Measurements from ENCODE around the gene IGFBP6.

IGFBP6 gene

DNA sequence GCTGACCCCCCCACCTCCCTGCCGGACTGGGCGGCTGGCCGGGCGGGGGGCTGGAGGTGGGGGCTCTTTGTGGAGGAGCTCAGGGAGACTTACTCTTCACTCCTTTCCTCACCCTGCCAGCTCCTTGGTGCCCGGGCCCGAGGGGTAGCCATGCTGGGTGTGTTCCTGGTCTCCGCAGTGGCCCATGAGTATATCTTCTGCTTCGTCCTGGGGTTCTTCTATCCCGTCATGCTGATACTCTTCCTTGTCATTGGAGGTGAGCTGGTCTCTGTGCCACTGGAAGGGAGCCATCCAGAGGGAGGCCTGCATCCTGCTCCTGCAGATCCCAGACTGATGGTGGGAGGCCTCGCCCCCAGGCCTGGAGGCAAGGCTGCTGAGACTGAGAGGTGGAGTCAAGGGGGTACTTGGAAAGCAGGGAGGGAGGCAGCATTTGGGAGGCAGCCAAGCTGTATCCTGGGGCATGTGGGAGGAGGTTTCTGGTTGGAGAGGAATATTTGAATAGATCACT lies 25.5 kb downstream of the IGFBP6 start:
- DNase-seq: no peak

DNA sequence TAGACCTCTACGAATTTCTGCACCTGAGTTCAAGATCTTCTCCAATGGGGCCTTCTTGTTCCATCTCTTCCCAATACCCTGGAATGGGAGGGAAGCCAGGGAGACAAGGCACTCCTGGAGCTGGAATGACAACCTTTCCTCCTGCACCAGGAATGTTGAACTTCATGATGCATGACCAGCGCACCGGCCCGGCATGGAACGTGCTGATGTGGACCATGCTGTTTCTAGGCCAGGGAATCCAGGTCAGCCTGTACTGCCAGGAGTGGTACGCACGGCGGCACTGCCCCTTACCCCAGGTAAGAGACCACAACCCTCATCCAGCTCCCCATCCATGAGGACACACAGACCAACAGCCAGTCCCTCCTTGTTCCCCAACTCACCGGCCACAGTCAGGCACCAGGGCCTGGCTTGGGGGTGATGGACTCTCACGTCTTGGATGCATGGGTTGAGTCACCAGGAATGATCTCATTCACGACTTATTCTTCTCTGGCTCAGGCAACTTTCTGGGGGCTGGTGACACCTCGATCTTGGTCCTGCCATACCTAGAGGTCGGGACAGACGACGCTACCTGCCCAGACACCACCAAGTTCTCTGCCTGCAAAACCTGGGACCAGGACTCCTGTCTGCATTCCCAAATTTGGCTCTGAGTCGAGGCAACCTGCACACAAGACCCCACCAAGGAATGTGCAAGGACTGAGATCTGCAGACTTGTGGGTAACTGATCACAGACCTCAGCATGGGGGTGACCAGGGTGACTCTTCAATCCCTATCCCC lies 26.3 kb downstream of the IGFBP6 start:
- no peak for DNase-seq

DNA sequence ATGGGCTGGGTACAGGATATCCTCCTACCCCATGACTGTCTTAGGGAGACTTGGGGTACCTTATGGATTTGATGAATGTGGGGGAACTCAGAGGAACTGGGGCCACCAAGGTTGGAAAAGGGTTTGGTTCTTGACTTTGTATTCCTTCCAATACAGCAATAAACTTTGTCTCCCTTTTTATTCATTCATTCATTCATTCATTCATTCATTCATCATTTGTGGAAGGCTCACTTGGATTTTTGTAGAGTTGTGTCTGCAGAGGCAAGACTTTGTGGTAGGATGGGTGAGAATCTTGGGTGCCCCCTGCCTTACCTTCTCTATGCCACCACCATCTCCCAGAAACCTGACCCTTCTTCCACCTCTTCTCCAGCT lies 26.9 kb downstream of the IGFBP6 start:
- DNase-seq: no peak

DNA sequence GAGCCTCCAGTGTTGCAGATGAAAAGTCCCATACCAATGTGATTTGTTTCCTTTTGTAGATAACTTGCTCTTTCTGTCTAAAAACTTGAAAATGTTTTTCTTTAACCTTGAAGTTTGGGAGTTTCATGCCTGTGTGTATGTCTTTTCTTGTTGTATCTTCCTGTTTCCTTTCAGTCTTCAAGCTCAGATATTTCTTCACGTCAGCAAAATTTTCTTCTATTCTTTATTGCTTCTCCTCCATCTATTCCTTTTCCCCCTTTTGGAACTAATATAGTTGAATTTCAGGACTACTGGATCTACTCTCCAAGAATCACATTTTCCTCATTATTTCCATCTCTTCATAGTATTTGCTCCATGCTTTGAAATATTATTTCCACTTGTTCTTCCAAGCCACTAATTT lies 29.7 kb downstream of the IGFBP6 start:
- DNase-seq: no peak

DNA sequence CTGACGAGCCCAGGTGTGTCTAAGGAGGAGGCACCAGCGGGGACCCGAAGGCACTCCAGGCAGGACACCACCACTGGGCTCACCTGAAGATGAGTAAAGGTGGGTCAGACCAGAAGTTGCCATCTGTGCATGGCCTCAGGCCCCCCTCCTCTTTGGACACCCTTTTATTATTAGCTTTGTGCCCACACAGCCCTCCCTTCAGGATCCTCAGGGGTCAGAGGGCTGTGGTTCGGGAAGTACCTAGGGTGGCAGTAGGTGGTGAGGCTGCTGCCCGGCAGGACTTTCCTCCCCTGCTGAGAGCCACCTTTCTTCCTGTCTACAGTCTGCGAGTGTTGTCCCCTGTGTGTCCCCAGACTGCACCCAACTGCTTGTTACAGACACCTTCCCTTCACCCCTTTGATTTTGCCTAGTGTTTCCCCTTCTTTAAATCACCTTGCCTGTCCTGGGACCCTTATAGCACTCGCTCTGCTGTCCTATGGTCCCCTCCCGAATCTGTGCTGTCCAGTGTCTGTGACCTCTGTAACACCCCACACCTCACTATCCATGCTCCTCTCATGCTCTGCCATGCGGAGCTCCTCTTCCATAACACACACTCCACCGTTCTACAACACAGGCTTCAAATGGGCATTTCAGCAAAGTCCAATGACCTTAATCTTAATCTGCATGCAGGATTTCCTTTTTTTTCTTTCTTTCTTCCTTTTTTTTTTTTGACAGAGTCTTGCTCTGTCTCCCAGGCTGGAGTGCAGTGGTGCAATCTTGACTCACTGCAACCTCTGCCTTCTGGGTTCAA lies 31.5 kb downstream of the IGFBP6 start:
- no peak for DNase-seq

DNA sequence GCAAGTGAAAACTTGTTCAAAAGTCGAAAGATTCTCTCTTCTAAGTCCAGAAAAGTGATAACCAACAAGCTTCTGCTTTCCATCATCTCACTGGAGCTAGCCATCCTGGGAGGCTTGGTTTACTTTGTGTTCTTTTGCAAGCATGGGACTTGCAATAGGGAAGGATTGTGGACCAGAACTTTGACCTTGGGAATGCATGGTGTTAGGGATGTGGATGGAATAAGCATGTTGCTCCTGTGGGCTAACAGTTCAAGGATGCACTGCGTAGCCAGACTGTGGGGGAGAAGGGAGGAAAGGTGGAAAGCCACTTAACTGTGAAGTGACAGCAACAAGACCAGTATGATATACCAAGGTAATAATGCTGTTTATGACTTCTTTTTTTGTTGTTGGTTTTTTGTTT lies 34.4 kb downstream of the IGFBP6 start:
- no peak for DNase-seq

DNA sequence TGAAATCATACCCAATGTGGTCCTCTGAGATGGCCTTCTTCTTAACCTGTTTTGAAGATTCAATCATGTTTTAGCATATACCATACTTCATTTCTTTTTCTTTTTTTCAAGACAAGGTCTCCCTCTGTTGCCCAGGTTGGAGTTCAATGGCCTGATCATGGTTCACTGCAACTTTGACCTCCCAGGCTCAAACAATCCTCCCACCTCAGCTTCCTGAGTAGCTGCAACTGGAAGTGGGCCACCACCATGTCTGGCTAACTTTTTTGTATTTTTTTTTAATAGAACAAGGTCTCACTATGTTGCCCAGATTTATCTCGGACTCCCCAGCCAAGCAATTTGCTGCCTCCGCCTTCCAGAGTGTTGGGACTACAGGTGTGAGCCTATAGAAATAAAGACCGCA lies 36.3 kb downstream of the IGFBP6 start:
- no peak for DNase-seq

DNA sequence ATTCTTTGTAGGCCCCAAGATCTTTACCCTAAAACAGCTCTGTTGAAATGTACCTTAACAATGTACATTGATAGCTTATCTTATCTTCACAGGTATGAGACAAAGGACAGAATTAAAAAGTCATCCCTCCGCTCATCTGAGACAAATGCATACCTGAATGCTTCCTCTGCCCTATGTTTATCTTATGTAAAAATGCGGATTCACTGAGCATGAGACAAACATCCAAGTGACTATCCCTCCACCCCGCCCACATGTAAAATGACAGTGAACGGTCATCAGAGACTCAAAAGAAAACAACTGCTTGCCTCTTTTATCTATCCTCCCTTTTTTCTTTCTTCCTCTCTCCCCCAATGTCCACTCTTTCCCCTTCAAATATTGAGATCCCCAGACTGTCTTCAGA lies 45.9 kb downstream of the IGFBP6 start:
- DNase-seq: no peak

DNA sequence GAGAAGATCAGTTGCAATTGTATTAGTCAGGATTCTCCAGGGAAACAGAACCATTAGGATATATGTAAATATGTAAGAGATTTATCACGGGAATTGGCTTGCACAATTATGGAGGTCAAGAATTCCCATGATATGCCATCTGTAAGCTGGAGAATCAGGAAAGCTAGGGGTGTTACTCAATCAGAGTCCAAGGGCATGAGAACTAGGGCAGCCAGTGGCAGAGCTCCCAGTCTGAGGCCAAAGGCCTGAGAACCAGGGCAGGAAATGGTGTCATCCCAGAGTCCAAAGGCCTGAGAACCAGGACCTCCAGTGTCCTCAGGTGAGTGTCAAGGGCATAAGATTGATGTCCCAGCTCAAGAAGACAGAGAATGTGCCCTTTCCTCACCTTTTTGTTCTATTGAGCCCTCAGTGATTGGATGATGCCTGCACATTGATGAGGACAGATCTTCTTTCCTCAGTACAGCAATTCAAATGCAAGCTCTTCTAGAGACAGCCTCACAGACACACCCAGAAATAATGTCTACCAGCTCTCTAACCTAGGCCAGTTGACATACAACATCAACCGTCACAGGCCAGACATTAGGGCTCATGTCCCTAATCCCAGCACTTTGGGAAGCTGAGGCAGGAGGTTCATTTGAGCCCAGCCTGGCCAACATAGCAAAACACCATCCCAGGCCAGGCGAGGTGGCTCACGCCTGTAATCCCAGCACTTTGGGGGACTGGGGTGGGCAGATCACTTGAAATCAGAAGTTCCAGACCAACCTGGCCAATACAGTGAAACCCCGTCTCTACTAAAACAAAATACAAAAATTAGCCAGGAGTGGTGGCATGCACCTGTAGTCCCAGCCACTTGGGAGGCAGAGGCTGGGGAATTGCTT lies 48.2 kb downstream of the IGFBP6 start:
- DNase-seq: no peak

DNA sequence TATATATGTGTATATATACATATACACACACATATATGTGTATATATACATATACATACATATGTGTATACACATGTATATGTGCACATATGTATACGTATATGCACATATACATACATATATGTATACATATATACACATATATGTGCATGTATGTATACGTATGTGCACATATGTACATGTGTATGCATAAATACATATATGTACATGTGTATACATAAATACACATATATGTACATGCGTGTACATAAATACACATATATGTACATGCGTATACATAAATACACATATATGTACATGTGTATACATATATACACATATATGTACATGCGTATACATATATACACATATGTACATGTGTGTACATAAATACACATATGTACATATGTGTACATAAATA lies 49.7 kb downstream of the IGFBP6 start:
- DNase-seq: no peak

DNA sequence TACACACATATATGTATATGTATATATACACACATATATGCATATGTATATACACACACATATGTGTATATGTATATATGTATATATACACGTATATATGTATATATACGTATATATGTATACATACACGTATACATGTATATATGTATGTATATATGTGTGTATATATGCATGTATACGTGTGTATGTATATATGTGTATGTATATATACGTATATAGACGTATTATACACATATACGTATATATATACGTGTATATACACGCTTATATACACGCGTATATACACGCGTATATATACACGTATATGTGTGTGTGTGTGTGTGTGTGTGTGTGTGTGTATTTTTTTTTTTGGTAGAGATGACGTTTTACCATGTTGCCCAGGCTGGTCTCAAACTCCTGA lies 50.2 kb downstream of the IGFBP6 start:
- no peak for DNase-seq

DNA sequence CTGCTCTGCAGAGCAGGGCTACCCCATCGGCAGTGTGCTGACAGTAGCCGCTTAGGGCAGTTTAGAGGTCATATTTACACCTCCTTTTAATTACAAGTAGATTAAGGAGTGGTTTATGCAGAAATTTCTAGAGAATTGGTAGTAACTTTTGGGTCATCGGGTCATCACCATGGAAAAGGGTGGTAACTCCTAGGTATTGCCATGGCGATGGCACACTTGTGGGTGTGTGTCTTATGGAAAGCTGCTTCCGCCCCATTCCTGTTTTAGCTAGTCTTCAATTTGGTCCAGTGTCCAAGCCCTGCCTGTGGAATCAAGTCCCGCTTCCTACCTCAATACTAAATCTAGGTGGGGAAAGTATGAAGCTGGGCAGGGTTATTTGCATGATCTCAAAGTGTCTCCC lies 53.6 kb downstream of the IGFBP6 start:
- DNase-seq: no peak
